Measurements from ENCODE around the gene CPNE1.

CPNE1 gene

DNA sequence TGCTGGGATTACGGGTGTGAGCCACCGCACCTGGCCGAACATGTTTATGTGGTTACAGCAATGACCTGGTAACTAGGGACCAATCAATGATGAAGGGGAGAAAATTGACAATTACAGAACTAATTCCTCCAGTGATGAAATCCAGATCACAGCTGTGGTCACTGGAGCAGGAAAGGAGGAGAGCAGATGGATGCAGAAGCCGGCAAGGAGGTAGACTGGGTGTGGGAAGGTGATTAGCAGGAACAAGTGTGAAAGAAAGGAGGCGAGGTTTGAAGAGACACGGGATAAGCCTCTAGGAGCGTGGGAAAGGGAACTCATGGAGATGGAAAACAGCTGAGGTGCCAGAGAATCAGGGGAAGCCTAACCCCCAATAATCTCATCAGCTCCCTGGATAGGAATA lies 66.2 kb downstream of the CPNE1 start:
- FAIRE-seq: no peak

DNA sequence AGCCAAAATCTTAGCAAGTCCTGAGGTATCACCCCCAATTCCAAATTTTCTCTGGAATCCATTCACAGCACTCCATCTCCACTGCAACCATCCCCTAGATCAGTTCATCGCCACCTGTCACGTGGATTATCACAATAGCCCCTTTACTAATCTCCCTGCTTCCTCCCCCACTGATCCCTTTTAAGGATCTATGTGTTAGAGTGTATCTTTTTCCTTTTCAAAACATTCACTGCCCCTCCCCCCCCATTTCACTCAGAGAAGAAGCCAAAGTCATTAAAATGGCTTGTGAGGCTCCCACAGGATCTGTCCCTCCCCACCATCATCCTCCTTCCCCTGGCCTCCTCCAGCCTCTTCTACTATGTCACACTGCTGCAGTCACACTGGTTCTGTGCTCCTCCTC lies 67.5 kb downstream of the CPNE1 start:
- FAIRE-seq: no peak

DNA sequence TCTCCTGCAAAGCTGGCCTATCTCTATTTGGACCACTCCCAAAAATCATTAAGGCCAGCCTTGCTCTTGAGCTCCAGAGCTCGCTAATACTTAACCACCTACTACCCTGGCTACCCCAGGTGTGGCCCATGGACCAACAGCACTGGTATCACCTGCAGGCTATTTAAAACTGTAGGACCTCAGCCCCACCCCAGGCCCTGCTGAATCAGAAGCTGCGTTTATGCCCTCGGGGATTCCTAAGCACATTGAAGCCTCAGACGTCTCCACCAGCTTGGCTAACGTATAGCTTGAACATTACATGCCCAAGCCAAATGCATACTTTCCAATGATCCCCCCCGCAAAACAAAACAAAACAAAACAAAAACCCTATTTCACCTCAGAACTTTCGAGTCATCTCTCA lies 68.8 kb downstream of the CPNE1 start:
- FAIRE-seq: no peak

DNA sequence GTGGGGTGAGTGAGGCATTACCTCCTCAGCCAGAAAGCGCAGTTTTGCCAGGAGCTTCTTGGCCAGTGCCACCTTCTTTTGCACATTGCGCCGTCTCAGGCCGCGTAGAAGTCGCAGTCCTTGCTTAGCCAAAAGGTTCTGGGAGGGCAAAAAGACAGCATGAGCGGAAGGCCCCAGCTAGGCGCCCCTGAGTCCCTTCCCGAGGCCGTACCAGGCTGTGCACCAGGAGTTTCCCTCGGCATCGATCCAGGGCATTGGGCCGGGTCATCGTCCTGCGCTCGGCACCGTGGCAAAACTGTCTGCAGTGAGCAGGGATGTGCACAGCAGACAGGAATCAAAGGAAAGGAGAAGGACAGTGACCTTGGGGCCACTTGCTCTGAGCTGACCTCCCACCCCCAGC lies 69.2 kb downstream of the CPNE1 start:
- FAIRE-seq: no peak

DNA sequence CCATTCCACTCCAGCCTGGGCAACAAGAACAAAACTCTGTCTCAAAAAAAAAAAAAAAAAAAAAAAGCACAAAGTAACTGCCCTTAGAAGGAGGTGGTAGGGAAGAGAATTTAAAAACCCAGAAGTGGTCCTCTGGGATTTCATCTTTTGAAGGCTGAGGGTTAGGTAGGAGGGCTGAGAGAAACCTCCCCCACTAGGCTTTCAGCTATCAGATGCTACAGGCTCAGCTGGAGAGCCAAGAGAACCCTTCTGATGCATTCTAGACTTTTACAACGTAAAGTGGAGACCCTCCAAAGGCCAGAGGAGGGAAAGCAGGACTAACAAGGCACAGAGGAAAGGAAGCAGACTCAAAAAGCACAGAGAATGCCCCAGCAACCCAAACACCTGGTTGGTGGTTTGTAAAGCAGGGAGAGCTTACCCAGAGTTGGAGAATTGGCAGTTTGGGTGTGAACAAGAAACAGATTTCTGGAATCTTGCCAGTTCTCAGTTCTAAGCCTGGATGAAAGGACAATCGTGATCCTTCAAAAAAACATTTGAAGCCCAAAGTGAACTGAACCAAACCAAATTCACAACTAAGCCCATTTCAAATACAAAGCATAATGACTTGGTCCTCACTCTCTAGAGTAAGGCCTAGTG lies 72.2 kb downstream of the CPNE1 start:
- no peak for FAIRE-seq

DNA sequence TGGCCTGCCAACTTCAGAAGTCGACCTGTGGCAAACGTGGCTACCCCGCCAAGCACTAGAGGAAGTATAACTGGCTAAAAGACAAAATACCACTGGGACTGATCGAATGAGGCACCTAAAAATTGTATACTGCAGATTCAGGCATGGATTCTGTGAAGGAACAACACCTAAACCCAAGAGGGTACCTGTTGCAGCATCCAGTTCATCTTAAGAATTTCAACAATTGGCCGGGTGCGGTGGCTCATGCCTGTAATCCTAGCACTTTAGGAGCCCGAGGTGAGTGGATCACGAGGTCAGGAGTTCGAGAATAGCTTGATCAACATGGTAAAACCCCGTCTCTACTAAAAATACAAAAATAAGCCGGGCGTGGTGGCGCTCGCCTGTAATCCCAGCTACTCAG lies 76.3 kb downstream of the CPNE1 start:
- no peak for FAIRE-seq

DNA sequence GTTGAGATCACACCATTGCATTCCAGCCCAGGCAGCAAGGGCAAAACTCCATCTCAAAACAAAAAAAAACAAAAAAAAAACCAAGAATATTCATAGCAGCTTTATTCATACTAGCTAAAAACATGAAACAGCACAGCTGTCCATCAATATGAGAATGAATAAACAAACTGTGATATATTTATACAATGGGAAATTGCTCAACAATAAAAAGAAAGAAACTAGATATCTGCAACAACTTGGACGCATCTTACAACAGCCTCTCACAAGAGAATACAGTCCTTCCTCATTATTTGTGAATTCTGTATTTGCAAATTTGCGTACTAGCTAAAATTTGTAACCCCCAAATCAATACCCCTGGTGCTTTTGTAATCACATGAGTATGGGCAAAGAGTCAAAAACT lies 77.3 kb downstream of the CPNE1 start:
- no peak for FAIRE-seq

DNA sequence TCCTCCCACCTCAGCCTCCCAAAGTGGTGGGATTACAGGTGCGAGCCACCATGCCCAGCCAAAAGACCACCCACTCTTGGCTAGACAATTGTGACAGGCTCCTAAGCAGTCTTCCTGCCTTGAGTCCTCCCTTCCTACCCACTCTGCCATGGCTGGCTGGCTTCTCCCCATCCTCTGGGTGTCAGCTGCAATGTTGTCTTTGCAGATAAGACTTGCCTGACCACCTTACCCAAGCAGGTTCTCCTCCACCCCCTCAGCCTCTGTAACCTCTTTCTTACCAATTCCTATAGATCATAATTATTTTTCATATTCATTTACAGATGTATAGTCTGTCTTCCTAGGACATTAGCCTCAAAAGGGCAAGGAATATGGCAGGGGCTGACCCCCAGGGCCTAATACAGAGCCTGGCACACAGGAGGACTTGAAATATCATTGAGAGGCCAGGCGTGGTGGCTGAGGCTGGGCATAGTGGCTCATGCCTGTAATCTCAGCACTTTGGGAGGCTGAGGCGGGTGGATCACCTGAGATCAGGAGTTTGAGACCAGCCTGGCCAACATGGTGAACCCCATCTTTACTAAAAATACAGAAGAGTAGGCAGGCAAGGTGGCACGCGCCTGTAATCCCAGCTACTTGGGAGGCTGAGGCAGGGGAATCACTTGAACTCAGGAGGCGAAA lies 77.8 kb downstream of the CPNE1 start:
- FAIRE-seq: no peak

DNA sequence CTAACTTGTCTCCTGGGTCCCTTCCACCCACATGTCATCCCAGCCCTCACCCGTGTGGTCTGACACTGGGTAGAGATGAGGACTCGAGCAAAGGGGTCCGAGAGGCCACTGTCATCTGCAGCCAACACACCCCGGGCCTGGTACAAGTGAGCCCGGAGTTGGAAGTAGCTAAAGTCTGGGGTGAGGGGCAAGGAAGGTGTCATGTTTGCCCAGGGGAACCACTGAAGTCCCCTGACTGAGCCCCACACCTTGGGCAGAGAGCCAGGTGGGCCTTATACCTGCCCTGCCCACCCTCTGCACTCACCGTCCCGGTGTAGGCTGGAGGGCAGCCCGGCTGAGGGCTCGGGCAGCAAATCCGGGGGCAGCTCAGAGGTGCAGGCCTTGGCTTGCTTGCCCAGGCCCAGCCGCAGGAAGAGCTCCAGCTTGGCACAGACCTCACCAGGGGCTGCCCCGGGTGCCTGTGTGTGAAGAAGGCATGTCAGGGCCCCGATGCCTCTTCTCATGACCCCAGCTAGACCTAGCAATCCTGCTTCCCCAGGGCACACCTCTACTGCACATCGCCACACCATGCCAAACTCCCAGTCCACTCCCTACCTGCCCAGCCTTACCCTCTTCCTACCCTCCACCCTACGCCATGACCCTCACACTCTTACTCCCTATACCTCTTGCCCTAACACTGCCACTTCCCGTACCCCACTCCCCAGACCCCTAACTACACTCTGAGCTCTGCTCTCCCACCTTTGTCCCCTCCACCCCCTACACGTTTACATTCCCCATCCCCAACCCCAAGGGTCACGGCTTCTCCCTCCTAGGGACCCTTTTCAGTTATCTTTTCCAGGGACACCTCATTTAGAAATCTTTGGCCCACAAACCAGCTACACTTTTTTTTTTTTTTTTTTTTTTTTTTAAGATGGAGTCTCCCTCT lies 80.8 kb downstream of the CPNE1 start:
- no peak for FAIRE-seq

DNA sequence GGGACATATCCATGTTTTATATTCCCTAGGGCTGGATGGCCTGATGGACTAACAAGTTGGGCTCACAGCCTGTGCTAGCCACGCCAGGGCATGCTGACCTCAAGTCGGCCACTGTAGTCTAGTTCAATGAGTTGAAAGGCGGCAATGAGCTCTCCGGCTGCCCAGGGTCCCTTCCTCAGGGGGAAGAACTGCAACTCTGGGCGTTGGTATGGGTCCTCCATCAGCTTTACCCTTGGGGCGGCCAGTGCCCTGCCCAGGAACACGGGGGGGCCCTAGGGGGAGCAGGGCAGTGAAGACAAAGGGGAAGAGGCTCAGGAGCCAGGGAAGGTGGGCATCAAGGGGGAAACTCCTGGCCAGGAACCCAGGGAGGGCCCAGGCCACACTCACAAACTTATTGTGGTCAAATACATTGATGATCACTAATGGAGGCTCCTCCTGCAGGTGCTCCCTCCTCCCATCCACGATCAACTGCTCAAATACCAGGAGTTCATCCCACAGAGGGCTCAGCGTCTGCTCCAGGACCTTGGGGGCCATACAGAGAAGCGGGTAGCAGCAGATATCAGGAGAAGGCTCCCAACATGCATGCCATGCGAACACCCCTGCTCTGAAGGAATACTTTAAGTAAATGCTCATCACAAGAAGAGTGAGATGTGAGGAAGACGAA lies 81.8 kb downstream of the CPNE1 start:
- no peak for FAIRE-seq

DNA sequence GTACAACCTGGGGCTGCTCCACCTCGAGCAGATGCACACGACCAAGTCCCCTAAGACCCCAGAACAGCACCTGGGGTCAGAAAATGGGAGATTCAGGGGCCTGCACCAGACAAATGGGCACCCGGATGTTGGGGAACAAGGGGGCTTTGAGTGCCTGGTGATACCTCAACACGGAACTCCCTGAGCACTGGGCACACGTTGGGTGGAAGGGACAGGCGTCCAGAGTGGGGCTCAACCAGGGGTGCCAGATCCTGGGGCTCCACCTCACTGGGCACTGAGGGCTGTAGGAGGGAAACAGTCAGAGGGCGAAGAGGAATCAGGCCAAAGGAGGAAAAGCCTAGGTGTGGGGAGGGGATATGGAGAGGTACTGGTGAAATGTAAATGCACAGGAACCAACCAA lies 82.6 kb downstream of the CPNE1 start:
- FAIRE-seq: no peak

DNA sequence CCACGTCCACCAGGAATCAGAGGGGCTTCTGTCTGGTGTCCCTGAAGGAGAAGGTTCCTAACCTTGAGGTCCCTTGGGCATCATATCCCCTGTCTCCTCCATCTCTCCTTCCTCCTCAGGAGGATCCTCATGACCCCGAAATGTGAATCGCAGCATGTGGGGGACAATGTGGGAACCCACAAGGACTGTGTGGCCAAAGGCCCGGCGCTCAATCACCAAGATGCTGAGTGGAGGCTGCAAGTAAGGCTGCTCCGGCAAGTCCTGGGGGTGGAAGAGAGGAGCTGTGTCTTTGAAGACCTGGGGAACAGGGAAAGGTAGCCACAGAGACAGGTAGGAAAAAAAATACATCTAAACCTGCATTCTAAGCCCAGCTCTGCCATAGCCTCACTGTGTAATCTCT lies 85.5 kb downstream of the CPNE1 start:
- FAIRE-seq: no peak

DNA sequence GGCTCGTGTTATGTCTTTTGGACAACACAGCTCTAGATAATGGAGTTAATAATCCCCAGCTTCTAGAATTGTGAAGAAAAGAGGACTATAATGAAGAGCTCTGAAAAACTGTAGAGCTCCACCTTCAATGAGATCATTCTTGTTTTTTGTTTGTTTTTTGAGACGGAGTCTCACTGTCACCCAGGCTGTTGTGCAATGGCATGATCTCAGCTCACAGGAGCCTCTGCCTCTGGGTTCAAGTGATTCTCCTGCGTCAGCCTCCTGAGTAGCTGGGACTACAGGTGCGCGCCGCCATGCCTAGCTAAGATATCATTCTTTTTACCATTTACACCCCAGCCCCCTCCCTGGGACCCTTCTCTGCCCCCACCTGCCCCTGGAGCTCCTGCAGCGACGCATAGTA lies 86.2 kb downstream of the CPNE1 start:
- FAIRE-seq: no peak

DNA sequence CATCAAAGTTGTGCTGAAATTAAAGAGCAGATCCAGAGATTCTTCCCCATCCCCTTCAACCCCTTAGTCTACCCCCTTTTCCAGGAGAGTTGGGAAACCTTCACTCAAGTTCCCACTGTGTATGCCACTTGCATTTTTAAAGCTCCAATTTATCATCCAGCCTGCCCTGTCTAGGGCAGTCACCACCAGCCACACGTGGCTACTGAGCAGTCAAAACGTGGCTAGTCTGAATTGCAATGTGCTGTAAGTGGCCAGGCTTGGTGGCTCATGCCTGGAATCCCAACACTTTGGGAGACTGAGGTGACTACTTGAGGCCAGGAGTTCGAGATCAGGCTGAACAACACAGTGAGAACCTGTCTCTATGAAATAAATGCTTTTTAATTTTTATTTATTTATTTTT lies 87.9 kb downstream of the CPNE1 start:
- FAIRE-seq: no peak

Measured in colon (tissue), 2 donors.